PC-3 (cell line): ENCODE measurements around the gene EMILIN1.

Source experiments
- CTCF ChIP-seq: fragments of 300-600 bp; sonication (generic); conservative IDR thresholded peaks from 2 replicates; pipeline ENCODE4 v1.5.1; 2017; ENCODE audit warnings: antibody characterized with exemption, low read depth, mild to moderate bottlenecking, low read length
- EZH2 ChIP-seq: fragments of 300-600 bp; sonication (generic); IDR thresholded peaks from one replicate; pipeline ENCODE4 v1.6.1; 2017; ENCODE audit warnings: antibody characterized with exemption, mild to moderate bottlenecking, low read length; ENCODE audit not compliant: unreplicated experiment
- EZH2phosphoT487 ChIP-seq: fragments of 300-600 bp; sonication (generic); IDR thresholded peaks from 2 replicates; pipeline ENCODE4 v1.6.1; 2018; ENCODE audit warnings: mild to moderate bottlenecking, antibody characterized with exemption, low read length, borderline replicate concordance

GRCh38 chr2:27125104-27125503 is 46.7 kb downstream of the EMILIN1 start:
- no peak for TF ChIP-seq EZH2phosphoT487
- no peak for TF ChIP-seq EZH2
- TF ChIP-seq CTCF, result no peak
